Measurements from ENCODE around the gene JMJD8.

Gene JMJD8

GRCh38 chr16:725041-725376 is 40.9 kb upstream of the JMJD8 start:
- Mint-ChIP-seq H3K9me3 (no peaks in the 10 kb centered on the region), H3K27ac (no peak overlapping the region), H3K4me1 (peaks cover 4% of the 10 kb centered on the region), H3K4me3 (no peak overlapping the region), H3K36me3 (no peaks in the 10 kb centered on the region), H3K27me3 (no peaks in the 10 kb centered on the region)

DNA sequence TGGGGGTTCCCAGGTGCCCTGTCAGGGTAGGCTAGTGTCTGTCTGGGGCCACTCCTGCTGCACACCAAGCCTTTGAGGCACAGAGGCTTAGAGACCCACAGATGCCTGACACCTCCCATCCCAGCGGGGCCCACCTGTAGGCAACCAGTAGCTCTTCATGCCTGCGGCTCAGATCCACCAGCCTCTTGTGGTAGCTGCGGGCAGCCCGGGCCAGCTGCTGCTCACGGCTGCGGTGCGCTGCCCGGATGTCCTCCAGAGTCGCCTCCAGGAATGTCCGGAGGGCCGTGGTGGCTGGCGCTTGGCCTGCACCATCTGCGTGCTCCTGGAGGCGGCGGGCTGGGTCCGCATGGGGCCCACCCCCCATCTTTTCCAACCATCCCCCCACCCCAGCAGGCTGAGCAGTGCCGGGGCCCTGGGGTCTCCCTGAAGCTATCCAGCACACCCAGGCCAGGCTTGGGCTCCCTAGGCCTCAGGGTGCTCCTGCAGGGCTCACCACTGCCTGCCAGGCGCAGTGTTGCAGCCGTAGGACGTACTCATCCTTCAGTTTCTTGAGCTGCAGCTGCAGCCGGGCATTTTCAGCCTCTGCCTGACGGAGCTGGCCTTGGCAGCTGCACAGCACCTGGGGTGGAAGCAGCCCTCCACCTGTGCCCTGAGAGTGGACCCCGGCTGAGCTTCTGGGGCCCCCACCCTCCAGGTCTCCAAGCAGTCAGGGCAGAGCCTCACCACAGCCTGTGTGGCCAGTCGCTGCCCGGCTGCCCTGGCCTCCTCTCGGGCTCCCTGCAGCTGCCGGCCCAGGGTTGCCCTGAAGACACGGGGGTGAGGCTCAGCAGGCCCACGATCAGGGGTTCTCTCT is 40.3 kb upstream of the JMJD8 start:
- H3K4me3 Mint-ChIP-seq = no peak overlapping the region
- H3K27me3 Mint-ChIP-seq = no peaks in the 10 kb centered on the region
- H3K4me1 Mint-ChIP-seq = peaks cover 6% of the 10 kb centered on the region
- H3K27ac Mint-ChIP-seq = no peak overlapping the region
- no peaks in the 10 kb centered on the region for H3K36me3 Mint-ChIP-seq
- H3K9me3 Mint-ChIP-seq = no peaks in the 10 kb centered on the region

GRCh38 chr16:723695-724094 is 39.6 kb upstream of the JMJD8 start:
- H3K4me3 Mint-ChIP-seq = no peak overlapping the region
- peaks cover 11% of the 10 kb centered on the region for H3K4me1 Mint-ChIP-seq
- H3K27ac Mint-ChIP-seq = no peak overlapping the region
- no peaks in the 10 kb centered on the region for H3K27me3 Mint-ChIP-seq
- no peaks in the 10 kb centered on the region for H3K9me3 Mint-ChIP-seq
- H3K36me3 Mint-ChIP-seq = no peaks in the 10 kb centered on the region

GRCh38 chr16:722835-723633 is 38.9 kb upstream of the JMJD8 start:
- Mint-ChIP-seq H3K4me3 (peak overlapping the region; percentile 36), H3K4me1 (peaks cover 11% of the 10 kb centered on the region), H3K9me3 (no peaks in the 10 kb centered on the region), H3K36me3 (no peaks in the 10 kb centered on the region), H3K27ac (no peak overlapping the region), H3K27me3 (no peaks in the 10 kb centered on the region)

- Mint-ChIP-seq H3K27ac (no peak overlapping the region), H3K36me3 (no peaks in the 10 kb centered on the region), H3K4me1 (peaks cover 11% of the 10 kb centered on the region), H3K9me3 (no peaks in the 10 kb centered on the region), H3K27me3 (no peaks in the 10 kb centered on the region), H3K4me3 (peak overlapping the region; percentile 70)
These were observed 37.8 kb upstream of the JMJD8 start for GRCh38 chr16:721765-722540.

- Mint-ChIP-seq H3K36me3 (no peaks in the 10 kb centered on the region), H3K9me3 (no peaks in the 10 kb centered on the region), H3K4me1 (peaks cover 14% of the 10 kb centered on the region), H3K27me3 (peaks cover 2% of the 10 kb centered on the region), H3K27ac (peak within 1 kb of the TSS; percentile 62), H3K4me3 (peak within 1 kb of the TSS; percentile 82)
These were observed 37.0 kb upstream of the JMJD8 start, which contains the start of gene ANTKMT for GRCh38 chr16:720990-721764. Gene ANTKMT, plus strand, starts transcription at chr16:721146. Its CDS starts 129 bp downstream, at chr16:721275.

DNA sequence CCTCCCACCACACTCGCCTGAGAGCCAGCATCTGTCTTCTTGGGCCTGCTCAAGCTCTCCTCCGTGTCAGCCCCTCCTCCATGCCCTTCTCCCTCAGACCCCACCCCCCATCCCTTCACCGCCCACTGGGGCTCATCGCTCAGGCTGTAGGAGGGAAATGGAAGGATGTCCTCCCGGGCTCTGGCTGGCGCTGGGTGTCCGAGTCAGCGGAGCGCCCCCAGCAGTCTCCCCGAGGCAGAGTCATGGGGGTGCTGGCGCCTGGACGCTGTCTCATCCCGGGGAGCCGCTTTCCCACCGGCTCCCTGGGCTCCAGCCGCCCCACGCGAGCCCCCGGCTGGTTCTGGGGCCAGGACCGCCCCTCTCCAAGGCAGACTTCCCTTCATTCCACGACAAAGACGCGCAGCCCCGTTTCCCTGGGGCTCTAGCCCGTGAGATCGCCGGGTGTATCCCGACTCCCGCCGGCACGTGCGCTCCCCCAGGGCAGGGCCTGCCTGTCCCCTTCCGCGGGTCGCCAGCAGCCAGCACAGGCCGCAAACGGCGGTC is 36.4 kb upstream of the JMJD8 start:
- H3K4me3 Mint-ChIP-seq = peak overlapping the region; percentile 82
- H3K27ac Mint-ChIP-seq = peak overlapping the region; percentile 62
- H3K36me3 Mint-ChIP-seq = no peaks in the 10 kb centered on the region
- no peaks in the 10 kb centered on the region for H3K9me3 Mint-ChIP-seq
- H3K4me1 Mint-ChIP-seq = peaks cover 15% of the 10 kb centered on the region
- H3K27me3 Mint-ChIP-seq = peaks cover 2% of the 10 kb centered on the region

GRCh38 chr16:719815-720446 is 35.8 kb upstream of the JMJD8 start:
- no peaks in the 10 kb centered on the region for H3K36me3 Mint-ChIP-seq
- H3K27ac Mint-ChIP-seq = peak overlapping the region; percentile 23
- H3K27me3 Mint-ChIP-seq = peaks cover 2% of the 10 kb centered on the region
- H3K4me3 Mint-ChIP-seq = peak overlapping the region; percentile 82
- peaks cover 15% of the 10 kb centered on the region for H3K4me1 Mint-ChIP-seq
- H3K9me3 Mint-ChIP-seq = no peaks in the 10 kb centered on the region

DNA sequence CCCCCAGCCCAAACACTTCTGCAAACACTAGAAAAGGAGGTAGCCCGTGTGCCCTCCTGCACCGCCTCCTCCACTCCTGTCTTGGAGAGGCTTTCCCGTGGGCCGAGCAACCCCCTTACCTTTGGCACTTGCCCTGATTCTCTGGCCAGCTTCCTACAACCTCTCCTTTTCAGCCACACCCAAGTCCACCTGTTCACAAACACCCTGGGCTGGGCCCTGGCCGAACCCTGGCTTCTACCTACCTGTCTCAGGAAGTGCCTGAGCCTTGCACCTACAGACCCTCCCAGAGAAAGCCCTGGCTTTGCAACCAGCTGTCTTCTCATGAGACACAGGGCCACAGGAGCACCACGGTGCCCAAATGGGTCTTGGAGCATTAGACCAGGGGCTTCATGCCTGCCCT is 34.8 kb upstream of the JMJD8 start:
- Mint-ChIP-seq H3K27me3 (peaks cover 2% of the 10 kb centered on the region), H3K36me3 (no peaks in the 10 kb centered on the region), H3K4me3 (peak overlapping the region; percentile 52), H3K4me1 (peaks cover 15% of the 10 kb centered on the region), H3K9me3 (no peaks in the 10 kb centered on the region), H3K27ac (no peak overlapping the region)

DNA sequence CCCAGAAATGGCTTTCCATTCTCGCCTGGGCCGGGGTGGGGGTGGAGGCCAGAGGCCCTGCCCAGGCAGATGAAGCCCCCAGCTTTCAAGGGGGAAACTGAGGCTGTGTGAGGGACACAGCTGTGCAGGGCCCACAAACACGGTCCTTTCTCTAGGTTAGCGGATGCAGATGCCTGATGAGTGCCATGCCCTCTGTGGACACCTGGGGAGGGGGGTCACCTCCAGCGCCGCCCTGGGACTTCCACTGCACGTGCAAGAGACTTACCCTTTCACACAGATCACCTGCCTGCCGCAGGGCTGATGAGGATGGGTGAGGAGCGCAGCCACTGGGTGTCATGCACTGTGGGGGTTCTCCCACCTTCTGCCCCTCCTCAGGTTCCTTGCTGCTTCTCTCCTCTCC is 34.3 kb upstream of the JMJD8 start:
- Mint-ChIP-seq H3K36me3 (no peaks in the 10 kb centered on the region), H3K27me3 (peaks cover 2% of the 10 kb centered on the region), H3K9me3 (no peaks in the 10 kb centered on the region), H3K4me3 (no peak overlapping the region), H3K4me1 (peaks cover 15% of the 10 kb centered on the region), H3K27ac (no peak overlapping the region)

GRCh38 chr16:717450-718245 is 33.5 kb upstream of the JMJD8 start:
- H3K27me3 Mint-ChIP-seq = peaks cover 2% of the 10 kb centered on the region
- H3K27ac Mint-ChIP-seq = no peak overlapping the region
- no peaks in the 10 kb centered on the region for H3K36me3 Mint-ChIP-seq
- peaks cover 15% of the 10 kb centered on the region for H3K4me1 Mint-ChIP-seq
- no peak overlapping the region for H3K4me3 Mint-ChIP-seq
- H3K9me3 Mint-ChIP-seq = no peaks in the 10 kb centered on the region

- H3K4me3 Mint-ChIP-seq = no peak overlapping the region
- peaks cover 15% of the 10 kb centered on the region for H3K4me1 Mint-ChIP-seq
- H3K36me3 Mint-ChIP-seq = no peaks in the 10 kb centered on the region
- no peak overlapping the region for H3K27ac Mint-ChIP-seq
- no peaks in the 10 kb centered on the region for H3K9me3 Mint-ChIP-seq
- peaks cover 2% of the 10 kb centered on the region for H3K27me3 Mint-ChIP-seq
These were observed 32.7 kb upstream of the JMJD8 start for GRCh38 chr16:716768-717325.

GRCh38 chr16:716200-716568 is 32.0 kb upstream of the JMJD8 start:
- Mint-ChIP-seq H3K4me1 (peaks cover 15% of the 10 kb centered on the region), H3K27me3 (peaks cover 3% of the 10 kb centered on the region), H3K27ac (no peak overlapping the region)

More at GRCh38 chr16:716200-716568, 32.0 kb upstream of the JMJD8 start:
- Mint-ChIP-seq H3K4me3 (peak overlapping the region; percentile 66), H3K9me3 (no peaks in the 10 kb centered on the region), H3K36me3 (no peaks in the 10 kb centered on the region)
